ENCODE data around the gene ZNF439. TPM values are rescaled to one million over a fixed set of nuclear protein-coding genes. Genes with fewer than 3 reads are reported as not detected.

ZNF439 gene
- total RNA-seq, 1 experiment from 2014 or later = 6.3 TPM

DNA sequence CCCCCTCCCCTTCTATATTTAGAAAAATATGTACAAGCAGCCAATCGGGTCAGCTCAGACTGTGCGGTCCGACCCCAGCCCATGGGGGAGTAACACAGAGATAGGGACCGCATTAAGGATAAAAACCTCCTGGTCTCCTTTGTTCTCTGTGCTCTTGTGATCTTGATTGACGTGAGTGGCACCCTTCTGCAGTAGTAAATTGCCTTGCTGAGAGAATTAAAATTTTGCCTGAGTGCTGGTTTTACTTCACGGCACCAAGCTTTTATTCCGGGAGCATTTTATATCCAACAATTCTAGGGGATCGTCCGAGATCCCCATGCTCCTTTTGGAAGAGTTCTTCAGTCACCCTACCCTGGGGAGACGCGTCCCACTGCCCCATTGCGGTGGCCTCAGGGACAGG, 32.1 kb downstream of the ZNF439 start:
- ChIA-PET POLR2A (no interaction called here), CTCF (no interaction called here)
- Histone ChIP-seq H3K4me1 (ENCODE audit: control insufficient read depth, insufficient read depth, low read length) (no peaks in the 10 kb centered on the region), H3K4me3 (ENCODE audit: low read depth in 2 of 2, low read length in 2 of 2) (no peak overlapping the region), H3K27ac (ENCODE audit: low read length) (no peak overlapping the region), H3K27me3 (ENCODE audit: control insufficient read depth, insufficient read depth, low read length) (no peaks in the 10 kb centered on the region), H3K36me3 (ENCODE audit: control insufficient read depth, insufficient read depth, low read length) (no peaks in the 10 kb centered on the region), H3K9me3 (ENCODE audit: control insufficient read depth, insufficient read depth, low read depth, low read length) (no peaks in the 10 kb centered on the region)
- intact Hi-C loops (cut with micrococcal nuclease; ENCODE audit: unreplicated experiment) (no loop called here), in situ Hi-C loops (cut with HindIII; ENCODE audit: low pct_unique_long_range_greater_than_20kb, low sequenced_read_pairs) (no loop called here)
- TF ChIP-seq REST (IDR thresholded peaks at IDR 0.05; ENCODE audit: insufficient read depth in 1 of 2, low read depth in 2 of 2, low read length in 1 of 2) (no peak), POLR2AphosphoS5 (IDR thresholded peaks at IDR 0.05; ENCODE audit: low read depth, low read length) (no peak), CTCF (IDR thresholded peaks at IDR 0.05) (no peak), SIN3A (IDR thresholded peaks at IDR 0.05; ENCODE audit: borderline replicate concordance, insufficient read depth, low read depth, low read length) (no peak), TCF7L2 (IDR thresholded peaks at IDR 0.05; ENCODE audit: low read depth, low read length) (no peak)
- no peak for ATAC-seq
- DNase-seq (ENCODE audit: low read depth, low spot score) = no peak
- no TSS peak for BruUV-seq (replicated peaks)

GRCh38 chr19:11881151-11881800, 32.8 kb downstream of the ZNF439 start:
- H3K4me1 ChIP-seq (ENCODE audit: control insufficient read depth, insufficient read depth, low read length) = no peaks in the 10 kb centered on the region
- ATAC-seq (peak; percentile 86), DNase-seq (ENCODE audit: low read depth, low spot score) (peak; percentile 39)
- ChIA-PET POLR2A (no interaction called here), CTCF (interaction anchor here (0.6 kb wide), 1 partner anchor 69 kb away, joined by 3 read pairs; no protein-coding TSS in a partner anchor)
- no peak overlapping the region for H3K4me3 ChIP-seq (ENCODE audit: low read depth in 2 of 2, low read length in 2 of 2)
- in situ Hi-C loops (cut with HindIII; ENCODE audit: low pct_unique_long_range_greater_than_20kb, low sequenced_read_pairs) (no loop called here), intact Hi-C loops (cut with micrococcal nuclease; ENCODE audit: unreplicated experiment) (no loop called here)
- H3K36me3 ChIP-seq (ENCODE audit: control insufficient read depth, insufficient read depth, low read length) = no peaks in the 10 kb centered on the region
- BruUV-seq (replicated peaks) = no TSS peak
- H3K9me3 ChIP-seq (ENCODE audit: control insufficient read depth, insufficient read depth, low read depth, low read length) = no peaks in the 10 kb centered on the region
- no peak for TF ChIP-seq SIN3A (IDR thresholded peaks at IDR 0.05; ENCODE audit: borderline replicate concordance, insufficient read depth, low read depth, low read length)
- TF ChIP-seq CTCF (IDR thresholded peaks at IDR 0.05) = peak; percentile 65
- H3K27ac ChIP-seq (ENCODE audit: low read length) = no peak overlapping the region
- H3K27me3 ChIP-seq (ENCODE audit: control insufficient read depth, insufficient read depth, low read length) = no peaks in the 10 kb centered on the region

Data from Panc1 (cell line).